ENCODE results near the gene PHF19.
A peak's percentile ranks its signal among the peaks of the same experiment; 100 is the strongest.

PHF19 gene

GRCh38 chr9:120889606-120890271 lies 12.8 kb upstream of the PHF19 start:
- no peaks in the 10 kb centered on the region for H3K27me3 ChIP-seq (ENCODE audit: control insufficient read depth, low read length)
- peaks cover 6% of the 10 kb centered on the region; the same call in 1 of the 2 replicates for H3K36me3 ChIP-seq (ENCODE audit: control insufficient read depth, low read length)
- H3K79me2 ChIP-seq (ENCODE audit: control insufficient read depth, low read length) = no peaks in the 10 kb centered on the region
- H4K20me1 ChIP-seq (ENCODE audit: control insufficient read depth, insufficient read depth, low read depth, low read length) = no peaks in the 10 kb centered on the region
- H3K9me3 ChIP-seq (ENCODE audit: control insufficient read depth, insufficient read depth, low read length) = no peaks in the 10 kb centered on the region
- peak overlapping the region; percentile 60 for H3K4me3 ChIP-seq (ENCODE audit: low read length)
- peaks cover 95% of the 10 kb centered on the region for H3K4me1 ChIP-seq (ENCODE audit: control insufficient read depth, low read length)
- H3K9me2 ChIP-seq (replicated peaks; ENCODE audit: control insufficient read depth, low read length) = no peaks in the 10 kb centered on the region
- peaks cover 38% of the 10 kb centered on the region for H3F3A ChIP-seq (ENCODE audit: control insufficient read depth, insufficient read depth)
- peak overlapping the region; percentile 92 for H3K4me2 ChIP-seq (ENCODE audit: low read length)
- no peak for TF ChIP-seq CTCF (IDR thresholded peaks at IDR 0.05; ENCODE audit: low read depth, low read length, poor library complexity, severe bottlenecking)
- TF ChIP-seq EZH2phosphoT487 (IDR thresholded peaks at IDR 0.05; ENCODE audit: borderline replicate concordance, low read length) = no peak
- H3K27ac ChIP-seq (ENCODE audit: low read depth, low read length) = peak overlapping the region; percentile 100

GRCh38 chr9:120888626-120889025 lies 11.6 kb upstream of the PHF19 start:
- H4K20me1 ChIP-seq (ENCODE audit: control insufficient read depth, insufficient read depth, low read depth, low read length) = no peaks in the 10 kb centered on the region
- no peaks in the 10 kb centered on the region for H3K9me2 ChIP-seq (replicated peaks; ENCODE audit: control insufficient read depth, low read length)
- H3K79me2 ChIP-seq (ENCODE audit: control insufficient read depth, low read length) = no peaks in the 10 kb centered on the region
- H3K4me1 ChIP-seq (ENCODE audit: control insufficient read depth, low read length) = peaks cover 92% of the 10 kb centered on the region
- no peak overlapping the region for H3K4me3 ChIP-seq (ENCODE audit: low read length)
- no peak overlapping the region for H3K4me2 ChIP-seq (ENCODE audit: low read length)
- no peak for TF ChIP-seq EZH2phosphoT487 (IDR thresholded peaks at IDR 0.05; ENCODE audit: borderline replicate concordance, low read length)
- TF ChIP-seq CTCF (IDR thresholded peaks at IDR 0.05; ENCODE audit: low read depth, low read length, poor library complexity, severe bottlenecking) = no peak
- peak overlapping the region; percentile 100 for H3K27ac ChIP-seq (ENCODE audit: low read depth, low read length)
- peaks cover 6% of the 10 kb centered on the region; the same call in 1 of the 2 replicates for H3K36me3 ChIP-seq (ENCODE audit: control insufficient read depth, low read length)
- H3K27me3 ChIP-seq (ENCODE audit: control insufficient read depth, low read length) = no peaks in the 10 kb centered on the region
- H3K9me3 ChIP-seq (ENCODE audit: control insufficient read depth, insufficient read depth, low read length) = no peaks in the 10 kb centered on the region
- peaks cover 42% of the 10 kb centered on the region for H3F3A ChIP-seq (ENCODE audit: control insufficient read depth, insufficient read depth)

GRCh38 chr9:120886490-120886967 lies 9.5 kb upstream of the PHF19 start:
- H3K27ac ChIP-seq (ENCODE audit: low read depth, low read length) = no peak overlapping the region
- no peaks in the 10 kb centered on the region for H3K36me3 ChIP-seq (ENCODE audit: control insufficient read depth, low read length)
- H4K20me1 ChIP-seq (ENCODE audit: control insufficient read depth, insufficient read depth, low read depth, low read length) = no peaks in the 10 kb centered on the region
- H3K9me2 ChIP-seq (replicated peaks; ENCODE audit: control insufficient read depth, low read length) = no peaks in the 10 kb centered on the region
- no peaks in the 10 kb centered on the region for H3K27me3 ChIP-seq (ENCODE audit: control insufficient read depth, low read length)
- no peaks in the 10 kb centered on the region for H3K79me2 ChIP-seq (ENCODE audit: control insufficient read depth, low read length)
- peaks cover 24% of the 10 kb centered on the region for H3F3A ChIP-seq (ENCODE audit: control insufficient read depth, insufficient read depth)
- H3K4me2 ChIP-seq (ENCODE audit: low read length) = peak overlapping the region; percentile 44
- H3K4me1 ChIP-seq (ENCODE audit: control insufficient read depth, low read length) = peaks cover 93% of the 10 kb centered on the region
- H3K9me3 ChIP-seq (ENCODE audit: control insufficient read depth, insufficient read depth, low read length) = no peaks in the 10 kb centered on the region
- H3K4me3 ChIP-seq (ENCODE audit: low read length) = no peak overlapping the region
- TF ChIP-seq CTCF (IDR thresholded peaks at IDR 0.05; ENCODE audit: low read depth, low read length, poor library complexity, severe bottlenecking) = peak; percentile 13
- TF ChIP-seq EZH2phosphoT487 (IDR thresholded peaks at IDR 0.05; ENCODE audit: borderline replicate concordance, low read length) = no peak

Data from DOHH2 (cell line).